Keratinocyte (primary cell): ENCODE data around the gene DPM2. TPM values are rescaled to one million over a fixed set of nuclear protein-coding genes. Genes with fewer than 3 reads are reported as not detected.

Experiments
- DNase-seq: peaks from one replicate; pipeline ENCODE4 v3.0.0-alpha.2; 2011; ENCODE audit warnings: low read depth, missing footprints, low spot score
- FAIRE-seq: peaks from 2 replicates; lab custom pipeline; 2011; peaks lifted over from hg19 to GRCh38; lab: Jason Lieb, UNC
- H2AFZ ChIP-seq: 2 replicates; pipeline ENCODE4 v1.6.0; 2012; ENCODE audit warnings: low read length, control low read depth, inconsistent platforms; ENCODE audit not compliant: control insufficient read depth
- H3K27ac ChIP-seq: 2 replicates; pipeline ENCODE4 v1.5.1; 2011; ENCODE audit warnings: low read length; ENCODE audit not compliant: control insufficient read depth, insufficient read depth
- H3K27me3 ChIP-seq: 3 replicates; pipeline ENCODE4 v1.6.0; 2011; ENCODE audit warnings: low read length; ENCODE audit not compliant: control insufficient read depth, insufficient read depth; ENCODE audit errors: extremely low read depth
- H3K36me3 ChIP-seq, 2 experiments: 2 replicates in 1 of 2; 3 replicates in 1 of 2; pipeline ENCODE4 v1.5.1; 2011; ENCODE audit warnings: low read length in 2 of 2, mild to moderate bottlenecking in 1 of 2; ENCODE audit not compliant: control insufficient read depth in 2 of 2, insufficient read depth in 2 of 2; ENCODE audit errors: extremely low read depth in 1 of 2
- H3K4me1 ChIP-seq: 3 replicates; pipeline ENCODE4 v1.5.1; 2011; ENCODE audit warnings: low read length; ENCODE audit not compliant: control insufficient read depth, insufficient read depth; ENCODE audit errors: extremely low read depth
- H3K4me2 ChIP-seq: 3 replicates; pipeline ENCODE4 v1.6.0; 2011; ENCODE audit warnings: low read depth, low read length; ENCODE audit not compliant: control insufficient read depth, insufficient read depth; ENCODE audit errors: extremely low read depth
- H3K4me3 ChIP-seq, 3 experiments: fragments of 200-600 bp in 1 of 3; sonication (generic) in 1 of 3; 2 replicates in 2 of 3; 3 replicates in 1 of 3; pipeline ENCODE4 v1.5.1; 2011 to 2016; ENCODE audit warnings: low read length in 3 of 3, mild to moderate bottlenecking in 3 of 3, control low read depth in 2 of 3, inconsistent platforms in 1 of 3, low read depth in 1 of 3, mixed read lengths in 1 of 3, mixed run types in 1 of 3, moderate library complexity in 1 of 3; ENCODE audit not compliant: control insufficient read depth in 2 of 3, insufficient read depth in 2 of 3; ENCODE audit errors: extremely low read depth in 1 of 3
- H3K79me2 ChIP-seq: 2 replicates; pipeline ENCODE4 v1.6.0; 2012; ENCODE audit warnings: low read length; ENCODE audit not compliant: control insufficient read depth, insufficient read depth
- H3K9ac ChIP-seq: 3 replicates; pipeline ENCODE4 v1.6.0; 2011; ENCODE audit warnings: low read length; ENCODE audit not compliant: control insufficient read depth, insufficient read depth; ENCODE audit errors: extremely low read depth
- H3K9me1 ChIP-seq: 3 replicates; pipeline ENCODE4 v1.6.0; 2011; ENCODE audit warnings: low read length; ENCODE audit not compliant: control insufficient read depth, insufficient read depth; ENCODE audit errors: extremely low read depth
- H3K9me3 ChIP-seq: 2 replicates; pipeline ENCODE4 v1.5.1; 2012; ENCODE audit warnings: low read depth, low read length; ENCODE audit not compliant: control insufficient read depth
- H4K20me1 ChIP-seq: 3 replicates; pipeline ENCODE4 v1.6.0; 2011; ENCODE audit warnings: low read length; ENCODE audit not compliant: control insufficient read depth, insufficient read depth; ENCODE audit errors: extremely low read depth
- CTCF ChIP-seq, 3 experiments: IDR thresholded peaks in 1 of 3; conservative IDR thresholded peaks in 1 of 3; optimal IDR thresholded peaks in 1 of 3; 2 replicates in 2 of 3; 3 replicates in 1 of 3; pipeline versions ENCODE3 to v1.5.1; 2011; ENCODE audit warnings: low read length in 3 of 3, mild to moderate bottlenecking in 3 of 3, moderate library complexity in 2 of 3, control low read depth in 1 of 3, inconsistent platforms in 1 of 3; ENCODE audit not compliant: insufficient read depth in 2 of 3; ENCODE audit errors: extremely low read depth in 1 of 3
- EZH2 ChIP-seq: IDR thresholded peaks from one replicate; pipeline ENCODE4 v1.6.1; 2012; ENCODE audit warnings: inconsistent platforms, mild to moderate bottlenecking, low read length, moderate library complexity
- dilution Hi-C: fragments of 300-500 bp; cut with MboI; formaldehyde crosslinking; loops from one replicate; pipeline ENCODE4 v1.7.0; 2020; ENCODE audit warnings: low sequenced_read_pairs; ENCODE audit not compliant: extremely low pct_ligation_motif_present
- polyA plus RNA-seq, 5 experiments: library from polyadenylated mRNA; depleted of rRNA in 3 of 5; stranded (reverse) in 3 of 5; stranded (forward) in 1 of 5; unstranded in 1 of 5; fragments of >200 nt; gene quantifications; 1 replicate in 1 of 5; 2 replicates in 3 of 5; 3 replicates in 1 of 5; pipeline versions ENCODE4 v1.2.1 to v1.2.3, GENCODE V29; 2011 to 2012; ENCODE audit warnings: missing spikeins in 2 of 5, low read depth in 1 of 5, low replicate concordance in 1 of 5

DPM2 gene
- polyA plus RNA-seq, 1 donor (not counting 4 experiments of a cell fraction or from before 2014, with no cell fraction given) = 31.1 TPM

- peak overlapping the region; percentile 72 for H2AFZ ChIP-seq
- H3K4me1 ChIP-seq = peaks cover 25% of the 10 kb centered on the region
- FAIRE-seq (peak; percentile 17), DNase-seq (no peak)
- peaks cover 0 to 3% of the 10 kb centered on the region in 2 experiments for H3K36me3 ChIP-seq
- no peaks in the 10 kb centered on the region for H4K20me1 ChIP-seq
- peak overlapping the region in 1 of 3 experiments; percentile 1 for H3K4me3 ChIP-seq
- peak overlapping the region; percentile 44 for H3K27ac ChIP-seq
- peak overlapping the region; percentile 10 for H3K9ac ChIP-seq
- H3K9me3 ChIP-seq = no peaks in the 10 kb centered on the region
- no peaks in the 10 kb centered on the region for H3K27me3 ChIP-seq
- TF ChIP-seq EZH2 = no peak
- no peaks in the 10 kb centered on the region for H3K79me2 ChIP-seq
- dilution Hi-C loops = no loop called here
- peak overlapping the region; percentile 22 for H3K4me2 ChIP-seq
- H3K9me1 ChIP-seq = no peaks in the 10 kb centered on the region
Observed at GRCh38 chr9:127960410-127961154, 22.9 kb upstream of the DPM2 start.

GRCh38 chr9:127959841-127960409, 22.3 kb upstream of the DPM2 start:
- H3K27ac ChIP-seq = peak overlapping the region; percentile 44
- no peak for FAIRE-seq
- dilution Hi-C loops = no loop called here
- peaks cover 25% of the 10 kb centered on the region for H3K4me1 ChIP-seq
- H3K27me3 ChIP-seq = no peaks in the 10 kb centered on the region
- peak overlapping the region; percentile 72 for H2AFZ ChIP-seq
- H3K9ac ChIP-seq = peak overlapping the region; percentile 10
- H3K9me3 ChIP-seq = no peaks in the 10 kb centered on the region
- H3K9me1 ChIP-seq = peaks cover 2% of the 10 kb centered on the region
- DNase-seq = no peak
- H3K4me2 ChIP-seq = peak overlapping the region; percentile 22
- H3K4me3 ChIP-seq = no peak overlapping the region
- TF ChIP-seq EZH2 (no peak), CTCF (optimal IDR thresholded peaks at IDR 0.05 in 1 of 3, IDR thresholded peaks at IDR 0.05 in 1 of 3, conservative IDR thresholded peaks at IDR 0.05 in 1 of 3; ENCODE audit: extremely low read depth in 1 of 3, insufficient read depth in 2 of 3, low read length in 3 of 3) (no peak)
- H3K36me3 ChIP-seq = peaks cover 0 to 3% of the 10 kb centered on the region in 2 experiments
- H3K79me2 ChIP-seq = peaks cover under 1% of the 10 kb centered on the region
- H4K20me1 ChIP-seq = no peaks in the 10 kb centered on the region
